Immature natural killer cell (primary cell): Measurements from ENCODE around the gene MET. TPM values are rescaled to one million over a fixed set of nuclear protein-coding genes. Genes with fewer than 3 reads are reported as not detected.
"Not testable (repeated sequence)": the region's sequence is repeated elsewhere in the genome, so short reads cannot be mapped to it uniquely, and the experiment has no call there.

Experiments used
- DNase-seq, 3 donors: peaks; one replicate each; pipeline ENCODE4 v3.0.0; 2022; ENCODE audit warnings: mixed read lengths in 1 of 3
- H3K27ac Mint-ChIP-seq, 6 donors: one replicate each; pipeline ENCODE4 v1.8.0; 2020; ENCODE audit warnings: mixed read lengths in 6 of 6, mild to moderate bottlenecking in 5 of 6, inconsistent platforms in 4 of 6, moderate library complexity in 3 of 6
- H3K27me3 Mint-ChIP-seq, 3 donors: one replicate each; pipeline ENCODE4 v1.8.0; 2020 to 2021; ENCODE audit warnings: low read depth in 3 of 3, mild to moderate bottlenecking in 3 of 3, mixed read lengths in 3 of 3, moderate library complexity in 3 of 3, inconsistent platforms in 1 of 3
- H3K36me3 Mint-ChIP-seq, 3 donors: one replicate each; pipeline ENCODE4 v1.8.0; 2020; ENCODE audit warnings: mixed read lengths in 3 of 3, inconsistent platforms in 2 of 3, mild to moderate bottlenecking in 2 of 3
- H3K4me1 Mint-ChIP-seq, 2 donors: one replicate each; pipeline ENCODE4 v1.8.0; 2020; ENCODE audit warnings: inconsistent platforms in 2 of 2, mild to moderate bottlenecking in 2 of 2, mixed read lengths in 2 of 2, moderate library complexity in 1 of 2
- H3K4me3 Mint-ChIP-seq, 5 donors: one replicate each; pipeline ENCODE4 v1.8.0; 2020; ENCODE audit warnings: mild to moderate bottlenecking in 5 of 5, mixed read lengths in 5 of 5, inconsistent platforms in 3 of 5, moderate library complexity in 3 of 5
- H3K9me3 Mint-ChIP-seq, 6 donors: one replicate each; pipeline ENCODE4 v1.8.0; 2020; ENCODE audit warnings: mild to moderate bottlenecking in 6 of 6, mixed read lengths in 6 of 6, inconsistent platforms in 4 of 6, moderate library complexity in 3 of 6
- polyA plus RNA-seq, 3 donors: library from polyadenylated mRNA; unstranded; fragments of 300-500 nt; fragmentation: Illumina TruSeq; gene quantifications; one replicate each; pipeline ENCODE4 v1.2.3, GENCODE V29; 2021

Gene MET
- polyA plus RNA-seq, 3 donors from 2014 or later: not detected

DNA sequence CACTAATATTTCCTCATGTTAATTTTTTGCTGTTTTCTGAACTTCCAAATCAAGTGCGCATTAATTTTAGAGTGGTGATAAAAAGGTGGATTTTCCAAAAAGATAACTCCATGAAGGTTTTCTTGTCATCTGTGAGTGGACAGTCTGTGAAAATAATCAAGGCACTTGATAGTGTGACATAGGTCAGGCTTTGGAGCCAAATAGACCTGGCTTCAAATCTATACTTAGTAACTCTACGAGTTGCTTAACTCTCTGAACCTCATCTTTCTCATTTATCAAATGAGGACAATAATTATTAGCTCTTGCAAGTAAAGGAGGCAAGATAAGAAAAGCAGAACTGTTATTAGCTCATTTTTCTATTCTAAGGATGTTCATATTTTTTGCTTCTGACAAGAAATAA is 24.7 kb upstream of the MET start:
- Mint-ChIP-seq H3K4me3 (no peak overlapping the region), H3K27ac (no peak overlapping the region), H3K4me1 (no peaks in the 10 kb centered on the region), H3K36me3 (no peaks in the 10 kb centered on the region), H3K27me3 (peaks cover 0 to 10% (median 4%) of the 10 kb centered on the region in 3 donors), H3K9me3 (peaks cover 0 to 2% (median 0%) of the 10 kb centered on the region in 6 donors)
- no peak for DNase-seq

DNA sequence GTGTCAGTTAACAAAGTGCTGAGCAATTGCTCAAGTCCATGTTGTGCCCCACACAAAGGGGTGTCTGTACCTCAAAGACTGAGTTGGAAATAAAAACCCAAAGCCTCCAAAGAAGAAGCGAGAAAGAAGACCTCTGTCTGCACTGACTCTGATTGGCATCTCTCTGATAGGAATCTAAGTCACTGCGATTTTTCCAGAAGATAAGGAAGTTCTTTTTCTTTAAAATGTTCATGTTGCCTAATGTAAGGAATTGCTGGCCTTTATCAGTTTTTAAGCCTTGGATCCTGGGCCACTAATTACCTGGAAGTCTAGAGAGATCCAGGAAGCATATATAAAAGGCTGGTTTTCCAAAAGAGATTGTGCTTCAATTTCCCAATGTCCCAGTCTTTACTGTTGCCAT is 24.1 kb upstream of the MET start:
- Mint-ChIP-seq H3K4me1 (no peaks in the 10 kb centered on the region), H3K9me3 (peaks cover 0 to 5% (median 0%) of the 10 kb centered on the region in 6 donors), H3K36me3 (no peaks in the 10 kb centered on the region), H3K27ac (no peak overlapping the region), H3K27me3 (peaks cover 0 to 8% (median 6%) of the 10 kb centered on the region in 3 donors), H3K4me3 (no peak overlapping the region)
- no peak for DNase-seq

DNA sequence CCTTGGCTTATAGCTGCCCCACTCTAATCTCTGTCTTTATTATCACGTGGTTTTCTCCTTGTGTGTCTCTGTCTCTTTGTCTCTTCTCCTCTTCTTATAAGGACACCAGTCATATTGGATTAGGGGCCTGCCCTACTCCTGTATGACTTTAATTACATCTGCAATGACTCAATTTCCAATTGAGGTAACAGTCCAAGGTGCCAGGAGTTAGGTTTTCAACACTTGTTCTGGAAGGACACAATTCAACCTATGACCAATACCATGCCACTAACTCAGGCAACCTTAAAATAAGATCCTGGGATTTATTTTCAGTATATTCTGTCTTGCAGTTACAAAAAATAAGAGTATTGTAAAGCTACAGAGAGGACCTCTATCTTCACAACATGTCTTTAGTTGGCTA is 21.6 kb upstream of the MET start:
- Mint-ChIP-seq H3K27ac (no peak overlapping the region), H3K4me3 (no peak overlapping the region), H3K27me3 (peaks cover 0 to 8% (median 5%) of the 10 kb centered on the region in 3 donors), H3K4me1 (no peaks in the 10 kb centered on the region), H3K36me3 (no peaks in the 10 kb centered on the region), H3K9me3 (peaks cover 0 to 4% (median 0%) of the 10 kb centered on the region in 6 donors)
- no peak for DNase-seq

- Mint-ChIP-seq H3K4me3 (no peak overlapping the region), H3K27ac (no peak overlapping the region), H3K36me3 (no peaks in the 10 kb centered on the region), H3K27me3 (peaks cover 0 to 8% (median 5%) of the 10 kb centered on the region in 3 donors), H3K9me3 (peaks cover 0 to 4% (median 0%) of the 10 kb centered on the region in 6 donors), H3K4me1 (no peaks in the 10 kb centered on the region)
- no peak for DNase-seq
Observed at GRCh38 chr7:116652793-116653192, 19.2 kb upstream of the MET start.

DNA sequence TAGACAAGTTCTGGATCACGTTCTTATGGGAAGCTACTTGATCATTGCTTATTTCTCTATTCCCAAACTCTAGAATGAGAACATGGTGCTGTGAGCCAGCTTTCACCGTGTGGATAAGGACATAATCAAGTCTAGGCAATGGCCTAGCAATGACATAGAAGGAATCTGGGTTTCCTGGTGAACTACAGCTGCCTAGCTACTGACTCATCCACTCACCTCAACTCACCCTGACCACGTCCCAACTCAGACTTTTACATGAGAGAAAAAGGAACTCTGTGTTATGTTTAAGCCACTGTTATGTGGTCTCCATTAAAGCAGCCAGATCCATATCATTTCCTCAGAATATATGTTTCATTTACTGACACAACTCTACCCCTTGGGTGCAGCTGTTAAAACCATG is 18.8 kb upstream of the MET start:
- H3K27ac Mint-ChIP-seq: no peak overlapping the region

GRCh38 chr7:116653646-116654045 is 18.4 kb upstream of the MET start:
- H3K27me3 Mint-ChIP-seq: peaks cover 0 to 7% (median 4%) of the 10 kb centered on the region in 3 donors
- no peaks in the 10 kb centered on the region for H3K36me3 Mint-ChIP-seq
- no peak overlapping the region for H3K27ac Mint-ChIP-seq
- no peak for DNase-seq
- H3K4me3 Mint-ChIP-seq: no peak overlapping the region
- no peaks in the 10 kb centered on the region for H3K4me1 Mint-ChIP-seq
- peaks cover 0 to 4% (median 0%) of the 10 kb centered on the region in 6 donors for H3K9me3 Mint-ChIP-seq

More for the DNA sequence above, 18.8 kb upstream of the MET start:
- Mint-ChIP-seq H3K36me3 (no peaks in the 10 kb centered on the region), H3K4me3 (no peak overlapping the region), H3K4me1 (no peaks in the 10 kb centered on the region), H3K27me3 (peaks cover 0 to 5% (median 4%) of the 10 kb centered on the region in 3 donors), H3K9me3 (peaks cover 0 to 4% (median 0%) of the 10 kb centered on the region in 6 donors)
- DNase-seq: no peak

GRCh38 chr7:116659248-116659647 is 12.7 kb upstream of the MET start:
- peaks cover 2 to 11% (median 2%) of the 10 kb centered on the region in 3 donors for H3K27me3 Mint-ChIP-seq
- not testable (repeated sequence) for H3K4me1 Mint-ChIP-seq, H3K27ac Mint-ChIP-seq, DNase-seq, H3K36me3 Mint-ChIP-seq, H3K9me3 Mint-ChIP-seq, H3K4me3 Mint-ChIP-seq

DNA sequence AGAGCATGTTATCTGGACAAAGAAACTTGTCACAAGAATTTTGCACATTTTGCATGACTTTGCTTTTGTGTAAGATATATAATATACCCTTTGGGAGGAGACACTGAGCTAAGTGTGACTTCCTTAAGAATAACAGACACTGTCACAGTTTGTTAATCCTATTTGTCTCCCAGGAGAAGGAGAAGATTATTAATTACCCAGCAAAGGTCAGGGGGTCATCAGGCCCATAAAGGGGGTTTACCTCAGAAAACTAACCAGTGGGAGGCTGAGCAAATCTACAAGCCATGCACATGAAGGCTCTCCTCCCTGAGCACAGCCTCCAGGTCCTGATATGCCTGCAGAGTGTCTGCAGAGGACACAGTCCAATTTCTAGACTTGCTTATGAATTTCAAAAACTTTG is 10.1 kb upstream of the MET start:
- Mint-ChIP-seq H3K36me3 (peaks cover 0 to 4% (median 0%) of the 10 kb centered on the region in 3 donors), H3K27me3 (peaks cover 4 to 11% (median 4%) of the 10 kb centered on the region in 3 donors)

GRCh38 chr7:116663744-116664143 is 8.3 kb upstream of the MET start:
- H3K36me3 Mint-ChIP-seq: peaks cover 0 to 4% (median 0%) of the 10 kb centered on the region in 3 donors
- peaks cover 0 to 5% (median 0%) of the 10 kb centered on the region in 6 donors for H3K9me3 Mint-ChIP-seq
- H3K27ac Mint-ChIP-seq: no peak overlapping the region
- H3K4me3 Mint-ChIP-seq: no peak overlapping the region
- no peak for DNase-seq
- no peaks in the 10 kb centered on the region for H3K4me1 Mint-ChIP-seq
- H3K27me3 Mint-ChIP-seq: peaks cover 2 to 14% (median 4%) of the 10 kb centered on the region in 3 donors

More for the DNA sequence above, 10.1 kb upstream of the MET start:
- no peak overlapping the region for H3K4me3 Mint-ChIP-seq
- DNase-seq: no peak
- no peaks in the 10 kb centered on the region for H3K4me1 Mint-ChIP-seq
- H3K27ac Mint-ChIP-seq: no peak overlapping the region
- peaks cover 0 to 5% (median 0%) of the 10 kb centered on the region in 6 donors for H3K9me3 Mint-ChIP-seq

DNA sequence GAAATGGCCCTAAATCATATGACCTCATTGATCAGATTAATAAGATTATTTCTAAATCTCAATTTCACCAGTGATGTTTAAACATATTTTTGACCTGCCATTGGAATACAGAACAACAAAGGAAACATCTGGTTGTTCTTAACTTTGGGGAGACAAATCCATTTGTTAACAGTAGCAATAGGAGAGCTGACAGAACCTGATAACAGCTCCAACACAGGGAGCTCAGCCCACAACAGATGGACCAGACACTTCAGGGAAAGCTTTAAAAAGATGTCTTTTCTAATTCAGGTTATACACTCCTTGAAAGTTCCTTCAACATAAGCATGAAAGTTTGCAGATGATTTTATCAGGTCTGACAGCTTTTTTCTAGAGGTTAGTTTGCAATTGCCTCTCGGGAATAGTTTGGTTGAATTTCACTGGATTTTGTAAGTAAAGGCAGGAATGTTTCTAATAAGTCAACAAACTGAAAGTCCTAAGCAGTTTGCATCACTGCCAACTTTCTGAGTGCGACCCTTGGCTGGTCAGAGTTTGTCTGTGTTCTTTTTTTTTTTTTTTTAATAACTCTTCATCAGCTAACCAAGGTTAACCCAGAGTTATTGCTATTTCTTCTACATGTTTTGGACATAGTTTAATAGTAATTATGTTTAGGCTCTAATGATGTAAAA is 6.5 kb upstream of the MET start:
- Mint-ChIP-seq H3K27me3 (peaks cover 2 to 9% (median 4%) of the 10 kb centered on the region in 3 donors), H3K36me3 (no peaks in the 10 kb centered on the region), H3K9me3 (peaks cover 0 to 5% (median 0%) of the 10 kb centered on the region in 6 donors)

DNA sequence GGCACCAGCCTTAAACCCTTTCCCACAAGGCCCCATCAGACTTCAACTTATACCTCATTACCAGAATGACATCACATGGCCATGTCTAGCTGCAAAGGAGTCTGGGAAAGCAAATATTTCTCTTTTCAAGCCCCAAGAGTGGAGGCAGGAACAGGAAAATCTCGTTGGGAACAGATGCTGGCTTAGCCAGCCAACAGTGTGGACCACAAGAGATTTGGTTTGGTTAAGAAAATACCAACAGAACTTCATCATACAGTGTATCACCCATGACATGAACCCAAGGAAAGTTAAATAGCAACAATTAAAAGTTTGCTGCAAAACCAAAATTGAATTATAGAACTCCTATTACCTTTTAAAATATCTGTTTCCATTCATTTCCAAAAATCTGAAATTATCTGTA is 2.2 kb upstream of the MET start:
- H3K36me3 Mint-ChIP-seq: no peaks in the 10 kb centered on the region
- DNase-seq: no peak
- H3K27ac Mint-ChIP-seq: no peak overlapping the region
- H3K4me1 Mint-ChIP-seq: peaks cover 3 to 7% of the 10 kb centered on the region in 2 donors
- H3K9me3 Mint-ChIP-seq: peaks cover 0 to 3% (median 0%) of the 10 kb centered on the region in 6 donors
- H3K27me3 Mint-ChIP-seq: peaks cover 4 to 12% (median 7%) of the 10 kb centered on the region in 3 donors
- no peak overlapping the region for H3K4me3 Mint-ChIP-seq

More for the DNA sequence above, 6.5 kb upstream of the MET start:
- no peak for DNase-seq
- Mint-ChIP-seq H3K4me1 (no peaks in the 10 kb centered on the region), H3K27ac (no peak overlapping the region), H3K4me3 (no peak overlapping the region)

DNA sequence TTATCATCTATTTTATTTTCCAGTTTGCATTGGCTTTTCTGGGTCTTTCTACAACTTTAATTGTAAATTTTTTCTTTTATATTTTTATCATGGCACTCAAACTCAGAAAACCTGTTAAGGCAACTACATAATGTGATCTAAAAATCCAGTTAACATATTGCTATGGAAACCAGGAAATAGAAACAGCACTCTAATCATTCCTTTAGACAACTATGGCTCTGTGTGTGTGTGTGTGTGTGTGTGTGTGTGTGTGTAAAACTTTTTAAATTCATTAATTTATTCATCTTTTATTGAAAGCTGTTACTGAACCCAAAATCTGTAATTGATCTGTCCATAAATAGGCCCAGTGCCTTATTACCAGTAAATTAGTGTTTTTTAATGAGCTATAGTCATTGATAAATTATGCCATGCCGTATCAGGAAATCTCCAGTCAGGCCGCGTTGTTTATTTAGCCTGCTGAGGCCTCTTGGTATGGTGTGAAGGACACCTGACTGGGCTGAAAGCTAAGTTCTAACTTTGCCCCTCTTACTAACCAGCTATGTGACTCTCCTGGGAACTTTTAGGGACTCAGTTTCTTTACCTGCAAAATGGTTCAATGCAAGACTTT is 1.5 kb upstream of the MET start:
- no peak for DNase-seq
- Mint-ChIP-seq H3K9me3 (peaks cover 0 to 2% (median 0%) of the 10 kb centered on the region in 6 donors), H3K27ac (no peak overlapping the region), H3K4me1 (peaks cover 3 to 7% of the 10 kb centered on the region in 2 donors), H3K27me3 (peaks cover 4 to 12% (median 7%) of the 10 kb centered on the region in 3 donors), H3K36me3 (no peaks in the 10 kb centered on the region), H3K4me3 (no peak overlapping the region)

- no peak overlapping the region for H3K27ac Mint-ChIP-seq
- no peaks in the 10 kb centered on the region for H3K36me3 Mint-ChIP-seq
- H3K27me3 Mint-ChIP-seq: peaks cover 4 to 12% (median 7%) of the 10 kb centered on the region in 3 donors
- peaks cover 0 to 2% (median 0%) of the 10 kb centered on the region in 6 donors for H3K9me3 Mint-ChIP-seq
- peaks cover 3 to 7% of the 10 kb centered on the region in 2 donors for H3K4me1 Mint-ChIP-seq
- peak overlapping the region in 4 of 5 donors; percentile 24 to 71 (median 64) for H3K4me3 Mint-ChIP-seq
- DNase-seq: no peak
Observed at GRCh38 chr7:116671111-116671510, 885 bp upstream of the MET start.
